H1 (cell line): ENCODE measurements around the gene TAF1B. TPM values are rescaled to one million over a fixed set of nuclear protein-coding genes. Genes with fewer than 3 reads are reported as not detected.

Source experiments
- CTCF ChIA-PET: fragments of 300-600 bp; sonication (Branson Sonifier 250); formaldehyde crosslinking; loops from one replicate; lab custom pipeline; 2021; ENCODE audit not compliant: partially characterized antibody; lab: Charles Lee
- POLR2A ChIA-PET: fragments of 300-600 bp; sonication (Branson Sonifier 250); formaldehyde crosslinking; loops from one replicate; lab custom pipeline; 2021; ENCODE audit warnings: inconsistent platforms; ENCODE audit not compliant: partially characterized antibody; lab: Charles Lee
- DNase-seq, 2 experiments: peaks; one replicate each; pipeline versions ENCODE4 v3.0.0 to v3.0.0-alpha.2; 2010 to 2022; ENCODE audit warnings: low spot score in 2 of 2, low read depth in 1 of 2, mixed read lengths in 1 of 2
- FAIRE-seq: peaks from 2 replicates; lab custom pipeline; 2011; peaks lifted over from hg19 to GRCh38; lab: Jason Lieb, UNC
- H2AFZ ChIP-seq: 2 replicates; pipeline ENCODE4 v1.8.1; 2012; ENCODE audit warnings: low read length, inconsistent platforms
- H2AK5ac ChIP-seq: 2 replicates; pipeline ENCODE4 v1.6.1; 2013; ENCODE audit warnings: low read depth, low read length
- H2BK120ac ChIP-seq: replicated peaks from 2 replicates; pipeline ENCODE3; 2013; ENCODE audit warnings: low read depth, low read length, inconsistent platforms
- H2BK12ac ChIP-seq: 2 replicates; pipeline ENCODE4 v1.6.1; 2013; ENCODE audit warnings: low read depth, low read length
- H2BK15ac ChIP-seq: 2 replicates; pipeline ENCODE4 v1.6.1; 2013; ENCODE audit warnings: low read length
- H2BK20ac ChIP-seq: 2 replicates; pipeline ENCODE4 v1.6.1; 2013; ENCODE audit warnings: low read length
- H2BK5ac ChIP-seq: 2 replicates; pipeline ENCODE4 v1.6.1; 2013; ENCODE audit warnings: low read depth, low read length
- H3K14ac ChIP-seq: 2 replicates; pipeline ENCODE4 v1.6.1; 2013; ENCODE audit warnings: inconsistent platforms; ENCODE audit not compliant: insufficient read length
- H3K18ac ChIP-seq: 2 replicates; pipeline ENCODE4 v1.6.1; 2013; ENCODE audit warnings: low read length; ENCODE audit errors: extremely low read depth
- H3K23ac ChIP-seq: 2 replicates; pipeline ENCODE4 v1.6.1; 2013; ENCODE audit warnings: inconsistent platforms; ENCODE audit not compliant: insufficient read length
- H3K23me2 ChIP-seq: 2 replicates; pipeline ENCODE4 v1.6.1; 2013; ENCODE audit warnings: low read depth, low read length
- H3K27ac ChIP-seq: 2 replicates; pipeline ENCODE4 v1.6.1; 2011; ENCODE audit warnings: low read depth, low read length, inconsistent platforms
- H3K27me3 ChIP-seq, 4 experiments: replicated peaks in 1 of 4; 1 replicate in 1 of 4; 2 replicates in 3 of 4; pipeline versions ENCODE4 v1.6.1 to v1.8.1; 2011 to 2013; ENCODE audit warnings: low read length in 3 of 4, mild to moderate bottlenecking in 3 of 4, inconsistent platforms in 2 of 4, mixed read lengths in 2 of 4, moderate library complexity in 1 of 4; ENCODE audit not compliant: control insufficient read depth in 3 of 4, insufficient read depth in 3 of 4; ENCODE audit errors: extremely low read depth in 1 of 4
- H3K36me3 ChIP-seq, 4 experiments: 2 replicates each; pipeline versions ENCODE4 v1.6.1 to v1.8.1; 2011 to 2013; ENCODE audit warnings: mild to moderate bottlenecking in 4 of 4, low read length in 3 of 4, moderate library complexity in 2 of 4, control low read depth in 1 of 4, inconsistent platforms in 1 of 4; ENCODE audit not compliant: insufficient read depth in 4 of 4, control insufficient read depth in 2 of 4
- H3K4ac ChIP-seq: replicated peaks from 2 replicates; pipeline ENCODE3; 2013; ENCODE audit warnings: low read length, low read depth, mixed read lengths, inconsistent platforms; ENCODE audit not compliant: insufficient read length
- H3K4me1 ChIP-seq, 4 experiments: replicated peaks in 1 of 4; 1 replicate in 1 of 4; 2 replicates in 3 of 4; pipeline versions ENCODE4 v1.6.1 to v1.8.1; 2011 to 2013; ENCODE audit warnings: low read length in 3 of 4, inconsistent platforms in 2 of 4, mixed read lengths in 1 of 4; ENCODE audit not compliant: insufficient read depth in 4 of 4, control insufficient read depth in 3 of 4
- H3K4me2 ChIP-seq, 2 experiments: 2 replicates each; pipeline versions ENCODE4 v1.6.1 to v1.8.1; 2011 to 2013; ENCODE audit warnings: low read depth in 2 of 2, low read length in 2 of 2, control low read depth in 1 of 2, inconsistent platforms in 1 of 2, mild to moderate bottlenecking in 1 of 2; ENCODE audit not compliant: insufficient read depth in 1 of 2
- H3K4me3 ChIP-seq, 4 experiments: fragments of 200-600, 300-600 bp in 1 of 4; sonication (generic), shearing (Covaris generic), sonication (Bioruptor Twin) in 1 of 4; 2 replicates each; pipeline versions ENCODE4 v1.5.1 to v1.8.1; 2011 to 2016; ENCODE audit warnings: low read length in 4 of 4, low read depth in 3 of 4, control low read depth in 2 of 4, inconsistent platforms in 2 of 4, mild to moderate bottlenecking in 2 of 4, mixed read lengths in 1 of 4, moderate library complexity in 1 of 4; ENCODE audit not compliant: insufficient read depth in 2 of 4; ENCODE audit errors: extremely low read depth in 1 of 4
- H3K56ac ChIP-seq: replicated peaks from 2 replicates; pipeline ENCODE3; 2013; ENCODE audit warnings: low read depth, mild to moderate bottlenecking, mixed read lengths, low read length, inconsistent platforms; ENCODE audit not compliant: insufficient read length
- H3K79me1 ChIP-seq: 2 replicates; pipeline ENCODE4 v1.6.1; 2013; ENCODE audit warnings: low read depth, low read length, control low read depth
- H3K79me2 ChIP-seq, 2 experiments: 2 replicates each; pipeline versions ENCODE4 v1.6.1 to v1.8.1; 2012 to 2013; ENCODE audit warnings: low read length in 2 of 2, mild to moderate bottlenecking in 2 of 2, inconsistent platforms in 1 of 2; ENCODE audit not compliant: insufficient read depth in 2 of 2, control insufficient read depth in 1 of 2
- H3K9ac ChIP-seq, 4 experiments: replicated peaks in 1 of 4; 1 replicate in 1 of 4; 2 replicates in 3 of 4; pipeline versions ENCODE4 v1.6.1 to v1.8.1; 2011 to 2013; ENCODE audit warnings: low read depth in 3 of 4, low read length in 3 of 4, control low read depth in 2 of 4, mild to moderate bottlenecking in 2 of 4, moderate library complexity in 2 of 4, inconsistent platforms in 1 of 4; ENCODE audit errors: extremely low read depth in 1 of 4
- H3K9me3 ChIP-seq, 2 experiments: 2 replicates each; pipeline versions ENCODE4 v1.6.1 to v1.8.1; 2012 to 2013; ENCODE audit warnings: mild to moderate bottlenecking in 2 of 2, moderate library complexity in 2 of 2, control low read depth in 1 of 2, inconsistent platforms in 1 of 2, low read depth in 1 of 2, low read length in 1 of 2, mixed read lengths in 1 of 2; ENCODE audit not compliant: insufficient read depth in 2 of 2
- H4K20me1 ChIP-seq, 2 experiments: replicated peaks in 1 of 2; 2 replicates each; pipeline versions ENCODE3 to v1.8.1; 2011 to 2013; ENCODE audit warnings: inconsistent platforms in 2 of 2, low read length in 2 of 2, mild to moderate bottlenecking in 1 of 2; ENCODE audit not compliant: insufficient read depth in 2 of 2, control insufficient read depth in 1 of 2
- H4K5ac ChIP-seq: 2 replicates; pipeline ENCODE4 v1.6.1; 2013; ENCODE audit warnings: low read length, low read depth, mixed read lengths, inconsistent platforms; ENCODE audit not compliant: insufficient read length
- H4K8ac ChIP-seq: 2 replicates; pipeline ENCODE4 v1.8.0; 2013; ENCODE audit warnings: mild to moderate bottlenecking, moderate library complexity, low read length, inconsistent platforms; ENCODE audit not compliant: insufficient read depth; ENCODE audit errors: extremely low read depth
- H4K91ac ChIP-seq: replicated peaks from 2 replicates; pipeline ENCODE3; 2013; ENCODE audit warnings: low read length, mixed read lengths, inconsistent platforms; ENCODE audit not compliant: insufficient read length
- ATF2 ChIP-seq: IDR thresholded peaks from 2 replicates; pipeline ENCODE4 v1.6.1; 2012; ENCODE audit warnings: low read length, inconsistent platforms
- CBX5 ChIP-seq: fragments of 300-800, 300-1000 bp; sonication (generic); IDR thresholded peaks from 2 replicates; pipeline ENCODE4 v1.7.1; 2016; ENCODE audit warnings: antibody characterized with exemption, low read length, low read depth
- EGR1 ChIP-seq: IDR thresholded peaks from 2 replicates; pipeline ENCODE4 v1.6.1; 2011; ENCODE audit warnings: low read depth, low read length, borderline replicate concordance
- HDAC6 ChIP-seq: IDR thresholded peaks from one replicate; pipeline ENCODE4 v1.7.1; 2012; ENCODE audit warnings: low read depth, mild to moderate bottlenecking, inconsistent platforms, low read length, moderate library complexity
- PHF8 ChIP-seq: fragments of 200-600 bp; sonication (generic); conservative IDR thresholded peaks from 2 replicates; pipeline ENCODE4 v1.7.1; 2012; ENCODE audit warnings: low read depth, mild to moderate bottlenecking, inconsistent platforms, low read length, moderate library complexity
- RNF2 ChIP-seq: fragments of 200-900, 300-1000 bp; sonication (generic); IDR thresholded peaks from 2 replicates; pipeline ENCODE4 v1.7.1; 2016; ENCODE audit warnings: borderline replicate concordance, low read depth, mild to moderate bottlenecking, antibody characterized with exemption, low read length; ENCODE audit not compliant: poor library complexity, severe bottlenecking; ENCODE audit errors: missing control alignments
- SIN3A ChIP-seq, 2 experiments: IDR thresholded peaks in 1 of 2; conservative IDR thresholded peaks in 1 of 2; 2 replicates each; pipeline ENCODE4 v1.6.1; 2011 to 2012; ENCODE audit warnings: low read length in 2 of 2, improper control_type of control experiment in 1 of 2, low read depth in 1 of 2, mild to moderate bottlenecking in 1 of 2
- SIX5 ChIP-seq: IDR thresholded peaks from 2 replicates; pipeline ENCODE4 v1.6.1; 2011; ENCODE audit warnings: mild to moderate bottlenecking, low read depth, low read length
- SP2 ChIP-seq: IDR thresholded peaks from 2 replicates; pipeline ENCODE4 v1.6.1; 2012; ENCODE audit warnings: mild to moderate bottlenecking, low read length, inconsistent platforms
- TAF7 ChIP-seq: optimal IDR thresholded peaks from 2 replicates; pipeline ENCODE3; 2011; ENCODE audit warnings: low read depth, mild to moderate bottlenecking, inconsistent platforms, low read length, moderate library complexity, borderline replicate concordance
- TBP ChIP-seq: IDR thresholded peaks from 2 replicates; pipeline ENCODE4 v1.6.1; 2011; ENCODE audit warnings: low read depth, low read length, improper control_type of control experiment
- YY1 ChIP-seq: IDR thresholded peaks from 2 replicates; pipeline ENCODE4 v1.6.1; 2011; ENCODE audit warnings: low read depth, mild to moderate bottlenecking, low read length
- WGBS, 2 experiments: shearing (Covaris generic) in 1 of 2; methylation state at CpG; one replicate each; pipeline versions ENCODE4 v1.1.6 to v1.1.7; 2013 to 2015; ENCODE audit warnings: low lambda C conversion rate in 2 of 2, mixed read lengths in 2 of 2, inconsistent platforms in 1 of 2, low coverage in 1 of 2, missing lambda C conversion rate in 1 of 2; ENCODE audit not compliant: insufficient replicate concordance in 2 of 2, insufficient coverage in 1 of 2, insufficient read length in 1 of 2; ENCODE audit errors: extremely low coverage in 1 of 2, missing lambda C conversion rate in 1 of 2; 5-methylcytosine and 5-hydroxymethylcytosine counted together
- polyA plus RNA-seq, 7 experiments: library from polyadenylated mRNA; depleted of rRNA in 3 of 7; stranded (reverse) in 5 of 7; unstranded in 2 of 7; fragments of >200 nt in 5 of 7; fragments of 200-250 nt in 2 of 7; gene quantifications; 1 replicate in 5 of 7; 2 replicates in 1 of 7; 4 replicates in 1 of 7; pipeline versions ENCODE4 v1.2.1 to v1.2.3, GENCODE V29; 2011 to 2013; ENCODE audit warnings: missing spikeins in 2 of 7, mixed read lengths in 2 of 7
- total RNA-seq: library from RNA; stranded (reverse); fragmentation: NEBNext Ultra II Directional; extraction: Animal tissue kit (Norgen Biotek cat#: 25700); gene quantifications from 2 replicates; pipeline ENCODE4 v1.2.1, GENCODE V29; 2021

TAF1B gene
- total and polyA plus RNA-seq, 2 of the 8 experiments (the other 6 are each of a cell fraction or from before 2014, with no cell fraction given) = 6.6 to 25.2 TPM

GRCh38 chr2:9847140-9847539 lies 3.9 kb downstream of the TAF1B start:
- Histone ChIP-seq H3K23me2 (peaks cover 6% of the 10 kb centered on the region; the same call in 1 of the 2 replicates), H4K91ac (no peak overlapping the region), H2BK12ac (no peak overlapping the region), H3K79me1 (no peaks in the 10 kb centered on the region; the same call in 1 of the 2 replicates), H3K56ac (no peak overlapping the region), H2AK5ac (no peak overlapping the region), H3K23ac (no peak overlapping the region), H4K8ac (no peak overlapping the region), H2BK5ac (no peak overlapping the region), H2BK120ac (no peak overlapping the region), H3K4me2 (no peak overlapping the region), H3K9ac (no peak overlapping the region), H3K36me3 (peaks cover 18 to 44% (median 32%) of the 10 kb centered on the region in 4 experiments), H2BK20ac (no peak overlapping the region), H3K4ac (no peak overlapping the region), H3K14ac (no peak overlapping the region), H3K27me3 (no peaks in the 10 kb centered on the region), H2BK15ac (no peak overlapping the region), H3K9me3 (no peaks in the 10 kb centered on the region), H4K5ac (no peak overlapping the region), H3K27ac (no peak overlapping the region), H3K18ac (no peak overlapping the region), H3K79me2 (peaks cover 0 to 30% of the 10 kb centered on the region in 2 experiments; a peak in 2 of 4 replicates), H3K4me1 (peaks cover 0 to 4% (median 0%) of the 10 kb centered on the region in 4 experiments; a peak in 3 of 7 replicates), H3K4me3 (no peak overlapping the region), H2AFZ (no peak overlapping the region), H4K20me1 (peaks cover 0 to 3% of the 10 kb centered on the region in 2 experiments)
- CTCF ChIA-PET = interaction anchor here (0.5 to 2.3 kb wide), 7 partner anchors 32 to 564 kb away, joined by 3 to 7 read pairs (median 4); no protein-coding TSS in a partner anchor
- FAIRE-seq (no peak), DNase-seq (no peak)
- WGBS, 2 experiments = 95% methylated on average over 4 of the region's 4 CpGs; no CpG with 5 or more reads in 1 of the 2 experiments
- POLR2A ChIA-PET = interaction anchor here (0.6 kb wide), 1 partner anchor 395 kb away, joined by 3 read pairs; no protein-coding TSS in a partner anchor
- TF ChIP-seq TBP (no peak), CBX5 (no peak), PHF8 (no peak), SIN3A (conservative IDR thresholded peaks at IDR 0.05 in 1 of 2, IDR thresholded peaks at IDR 0.05 in 1 of 2; ENCODE audit: low read depth in 1 of 2, low read length in 2 of 2) (no peak), TAF7 (no peak), ATF2 (no peak), HDAC6 (no peak), RNF2 (no peak), EGR1 (no peak), SP2 (no peak), SIX5 (no peak), YY1 (no peak)
